A673 (cell line): ENCODE measurements around the gene SMTN. TPM values are rescaled to one million over a fixed set of nuclear protein-coding genes. Genes with fewer than 3 reads are reported as not detected.

Experiments used
- BruUV-seq: library from RNA; stranded (reverse); fragments of 400-500 nt; replicated peaks from 2 replicates; lab custom pipeline; 2021; lab: Mats Ljungman, UMichigan
- CTCF ChIA-PET: fragments of 300-600 bp; sonication (Branson Sonifier 250); formaldehyde crosslinking; loops from one replicate; lab custom pipeline; 2022; ENCODE audit warnings: antibody characterized with exemption; lab: Charles Lee
- POLR2A ChIA-PET: fragments of 300-600 bp; sonication (Branson Sonifier 250); formaldehyde crosslinking; loops from one replicate; lab custom pipeline; 2022; ENCODE audit warnings: antibody characterized with exemption; ENCODE audit not compliant: low non-redundant PET; lab: Charles Lee
- DNase-seq: peaks from one replicate; pipeline ENCODE4 v3.0.0-alpha.2; 2015; ENCODE audit warnings: low spot score
- H3K27ac ChIP-seq: fragments of 200-600 bp; sonication (generic); 2 replicates; pipeline ENCODE4 v1.5.1; 2016; ENCODE audit warnings: mixed run types, low read depth, mild to moderate bottlenecking, mixed read lengths, antibody characterized with exemption, low read length; ENCODE audit not compliant: poor library complexity, severe bottlenecking
- H3K27me3 ChIP-seq: fragments of 200-600 bp; sonication (generic); replicated peaks from 2 replicates; pipeline ENCODE4 v1.6.1; 2017; ENCODE audit warnings: mixed run types, low read depth, mild to moderate bottlenecking, mixed read lengths, antibody characterized with exemption, low read length; ENCODE audit not compliant: insufficient read depth, poor library complexity
- H3K36me3 ChIP-seq: fragments of 200-600 bp; sonication (generic); 2 replicates; pipeline ENCODE4 v1.6.1; 2016; ENCODE audit warnings: mixed run types, mild to moderate bottlenecking, mixed read lengths, antibody characterized with exemption, low read length; ENCODE audit not compliant: insufficient read depth, poor library complexity, severe bottlenecking
- H3K4me1 ChIP-seq: fragments of 200-600 bp; sonication (generic); 2 replicates; pipeline ENCODE4 v1.6.1; 2017; ENCODE audit warnings: mixed run types, mild to moderate bottlenecking, mixed read lengths, antibody characterized with exemption, low read length; ENCODE audit not compliant: insufficient read depth, poor library complexity, severe bottlenecking
- H3K4me3 ChIP-seq: fragments of 200-600 bp; sonication (generic); 2 replicates; pipeline ENCODE4 v1.5.1; 2016; ENCODE audit warnings: low read depth, mixed run types, mild to moderate bottlenecking, mixed read lengths, low read length; ENCODE audit not compliant: poor library complexity, severe bottlenecking
- H3K9me3 ChIP-seq: fragments of 200-600 bp; sonication (generic); 2 replicates; pipeline ENCODE4 v1.6.1; 2016; ENCODE audit warnings: mixed run types, low read depth, mild to moderate bottlenecking, mixed read lengths, antibody characterized with exemption, low read length; ENCODE audit not compliant: poor library complexity, severe bottlenecking
- EZH2 ChIP-seq: fragments of 200-600 bp; sonication (generic); IDR thresholded peaks from 2 replicates; pipeline ENCODE4 v1.6.1; 2017; ENCODE audit warnings: borderline replicate concordance, low read depth, mild to moderate bottlenecking, mixed read lengths, antibody characterized with exemption, low read length; ENCODE audit not compliant: poor library complexity, severe bottlenecking
- intact Hi-C: fragments of 100-400 bp; cut with micrococcal nuclease; formaldehyde crosslinking; loops from one replicate; pipeline ENCODE4 v1.10.0; 2022; ENCODE audit not compliant: unreplicated experiment
- total RNA-seq: library from RNA; stranded (reverse); gene quantifications from 2 replicates; pipeline ENCODE4 v1.2.3, GENCODE V29; 2021
- TF ChIP-seq, protein P1 (sequence below): fragments of 300-800, 200-600 bp; sonication (generic); conservative IDR thresholded peaks from 2 replicates; pipeline ENCODE4 v1.5.1; 2017; ENCODE audit warnings: low read depth, mild to moderate bottlenecking, antibody characterized with exemption, low read length, moderate library complexity, mixed read lengths

The SMTN gene
- total RNA-seq, 1 experiment from 2014 or later, result 40.0 TPM

DNA sequence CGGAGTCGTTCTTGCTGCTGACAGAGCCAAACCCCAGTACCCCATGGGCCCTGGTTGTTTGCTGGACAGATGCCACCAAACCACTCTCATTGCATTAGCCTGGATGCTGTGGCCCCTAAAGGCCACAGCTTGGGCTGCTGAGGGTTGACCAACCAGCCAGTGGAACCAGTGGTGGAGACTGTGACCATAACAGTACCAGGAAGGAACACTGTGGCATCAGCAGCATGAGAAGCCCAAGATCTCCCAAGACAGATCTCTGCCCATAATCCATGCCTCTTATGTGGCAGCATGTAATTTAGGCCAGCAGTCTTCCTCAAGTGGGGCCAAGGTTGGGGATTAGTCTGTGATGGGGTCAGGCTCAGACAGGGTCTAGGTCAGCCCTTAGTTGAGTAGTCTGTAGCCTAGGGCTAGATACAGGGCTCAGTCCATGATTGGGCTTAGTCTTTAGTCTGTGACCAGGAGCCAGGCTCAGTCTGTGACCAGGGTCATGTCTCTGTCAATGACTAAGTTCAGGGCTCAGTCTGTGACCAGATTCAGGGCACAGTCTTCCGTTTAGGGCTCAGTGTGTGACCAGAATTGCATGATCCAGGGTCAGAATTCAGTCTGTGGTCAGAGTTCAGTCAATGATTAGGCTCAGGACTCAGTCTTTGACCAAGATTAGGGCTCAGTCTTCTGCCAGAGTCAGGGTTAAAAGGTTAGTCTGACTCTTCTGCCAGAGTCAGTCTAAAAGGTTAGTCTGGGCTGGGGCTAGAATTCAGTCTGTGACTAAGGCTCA, 37.1 kb downstream of the SMTN start:
- CTCF ChIA-PET, result no interaction called here
- Histone ChIP-seq H3K36me3 (no peaks in the 10 kb centered on the region), H3K4me1 (peaks cover 7% of the 10 kb centered on the region), H3K27ac (no peak overlapping the region), H3K4me3 (no peak overlapping the region), H3K9me3 (no peaks in the 10 kb centered on the region), H3K27me3 (no peaks in the 10 kb centered on the region)
- no TSS peak for BruUV-seq
- intact Hi-C loops, result no loop called here
- DNase-seq, result no peak
- POLR2A ChIA-PET, result no interaction called here
- TF ChIP-seq, protein P1, sequence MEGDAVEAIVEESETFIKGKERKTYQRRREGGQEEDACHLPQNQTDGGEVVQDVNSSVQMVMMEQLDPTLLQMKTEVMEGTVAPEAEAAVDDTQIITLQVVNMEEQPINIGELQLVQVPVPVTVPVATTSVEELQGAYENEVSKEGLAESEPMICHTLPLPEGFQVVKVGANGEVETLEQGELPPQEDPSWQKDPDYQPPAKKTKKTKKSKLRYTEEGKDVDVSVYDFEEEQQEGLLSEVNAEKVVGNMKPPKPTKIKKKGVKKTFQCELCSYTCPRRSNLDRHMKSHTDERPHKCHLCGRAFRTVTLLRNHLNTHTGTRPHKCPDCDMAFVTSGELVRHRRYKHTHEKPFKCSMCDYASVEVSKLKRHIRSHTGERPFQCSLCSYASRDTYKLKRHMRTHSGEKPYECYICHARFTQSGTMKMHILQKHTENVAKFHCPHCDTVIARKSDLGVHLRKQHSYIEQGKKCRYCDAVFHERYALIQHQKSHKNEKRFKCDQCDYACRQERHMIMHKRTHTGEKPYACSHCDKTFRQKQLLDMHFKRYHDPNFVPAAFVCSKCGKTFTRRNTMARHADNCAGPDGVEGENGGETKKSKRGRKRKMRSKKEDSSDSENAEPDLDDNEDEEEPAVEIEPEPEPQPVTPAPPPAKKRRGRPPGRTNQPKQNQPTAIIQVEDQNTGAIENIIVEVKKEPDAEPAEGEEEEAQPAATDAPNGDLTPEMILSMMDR, result no peak
- TF ChIP-seq EZH2, result no peak

DNA sequence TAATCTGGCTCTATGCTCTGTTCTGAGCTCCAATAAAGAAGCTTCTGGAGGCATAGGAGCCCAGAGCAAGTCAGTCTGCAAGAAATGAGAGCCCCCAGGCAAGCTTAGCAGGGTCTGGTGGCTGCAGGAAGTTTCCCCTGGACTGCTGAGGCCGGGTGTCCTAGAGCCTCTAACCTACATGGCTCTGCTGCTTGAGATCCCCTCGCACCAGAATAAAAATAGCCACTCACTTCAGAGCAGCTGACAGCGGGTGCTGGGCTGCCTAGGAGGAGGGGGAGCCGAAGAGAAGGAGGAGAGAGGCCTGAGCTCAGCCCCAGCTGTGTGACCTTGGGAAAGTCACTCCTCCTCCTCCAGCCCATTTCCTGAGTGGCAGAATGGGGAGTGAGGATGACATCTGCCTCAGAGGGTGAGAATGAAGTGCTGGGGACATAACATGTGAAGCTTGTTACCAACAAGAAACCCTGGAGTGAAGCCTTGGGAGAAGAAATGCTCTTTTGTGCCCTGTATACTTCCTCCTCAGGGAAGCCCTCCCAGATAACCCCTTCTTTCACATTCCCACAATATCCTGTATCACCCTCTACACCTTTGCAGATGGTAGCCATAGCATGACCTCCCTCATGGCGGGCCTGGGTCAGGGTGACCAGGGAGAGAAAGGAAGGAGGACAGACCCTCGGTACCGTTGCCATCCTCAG, 38.1 kb downstream of the SMTN start:
- intact Hi-C loops, result no loop called here
- Histone ChIP-seq H3K27me3 (no peaks in the 10 kb centered on the region), H3K36me3 (no peaks in the 10 kb centered on the region), H3K4me1 (peaks cover 9% of the 10 kb centered on the region), H3K9me3 (no peaks in the 10 kb centered on the region), H3K27ac (no peak overlapping the region), H3K4me3 (no peak overlapping the region)
- ChIA-PET CTCF (interaction anchor here (1.4 kb wide), 1 partner anchor 12 kb away, joined by 3 read pairs; the partner anchor contains the start of gene SELENOM), POLR2A (no interaction called here)
- TF ChIP-seq, protein P1, result no peak
- no peak for TF ChIP-seq EZH2
- no peak for DNase-seq
- no TSS peak for BruUV-seq

DNA sequence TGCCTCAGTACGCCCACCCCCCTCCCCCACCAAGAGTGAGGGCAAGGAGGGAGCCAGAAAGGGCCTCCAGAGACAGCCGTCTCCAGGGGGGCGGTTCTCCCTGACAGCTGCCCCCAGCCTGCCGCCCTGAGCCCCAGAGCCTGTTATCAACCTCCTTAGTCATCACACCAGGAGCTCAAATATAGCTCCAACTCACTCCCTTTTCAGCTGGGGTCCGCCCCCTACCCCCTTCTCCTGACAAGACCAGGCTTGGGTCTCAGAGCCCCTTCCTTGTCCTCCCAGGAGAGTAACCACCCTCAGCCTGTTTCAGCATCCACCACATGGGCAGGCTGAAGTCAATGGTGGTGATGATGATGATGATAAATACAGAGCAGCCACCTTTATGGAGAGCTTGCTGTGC, 39.1 kb downstream of the SMTN start:
- H3K27me3 ChIP-seq, result no peaks in the 10 kb centered on the region
- no peaks in the 10 kb centered on the region for H3K36me3 ChIP-seq
- no peak for DNase-seq
- ChIA-PET POLR2A (no interaction called here), CTCF (interaction anchor here (1.4 kb wide), 1 partner anchor 13 kb away, joined by 3 read pairs; the partner anchor contains the start of gene SELENOM)
- no peak overlapping the region for H3K4me3 ChIP-seq
- H3K4me1 ChIP-seq, result peaks cover 9% of the 10 kb centered on the region
- TF ChIP-seq, protein P1, result no peak
- TF ChIP-seq EZH2, result no peak
- no TSS peak for BruUV-seq
- no peaks in the 10 kb centered on the region for H3K9me3 ChIP-seq
- intact Hi-C loops, result no loop called here
- H3K27ac ChIP-seq, result no peak overlapping the region
